Neural crest cell (in vitro differentiated cells): ENCODE results near the gene MT1F. TPM values are rescaled to one million over a fixed set of nuclear protein-coding genes. Genes with fewer than 3 reads are reported as not detected.
A peak's percentile ranks its signal among the peaks of the same experiment; 100 is the strongest.

Source experiments
- DNase-seq: peaks from one replicate; pipeline ENCODE4 v3.0.0; 2021; ENCODE audit warnings: low read depth, mixed read lengths, low spot score
- H3K27ac Mint-ChIP-seq: one replicate; pipeline ENCODE4 v1.8.0; 2021; ENCODE audit warnings: mild to moderate bottlenecking, mixed read lengths; ENCODE audit not compliant: unreplicated experiment
- H3K27me3 Mint-ChIP-seq: 2 replicates; pipeline ENCODE4 v1.8.0; 2021; ENCODE audit warnings: low read depth, mild to moderate bottlenecking, mixed read lengths
- H3K36me3 Mint-ChIP-seq: 2 replicates; pipeline ENCODE4 v1.8.0; 2021; ENCODE audit warnings: low read depth, mild to moderate bottlenecking, mixed read lengths
- H3K4me1 Mint-ChIP-seq: 2 replicates; pipeline ENCODE4 v1.8.0; 2021; ENCODE audit warnings: mixed read lengths
- H3K4me3 Mint-ChIP-seq: one replicate; pipeline ENCODE4 v1.8.0; 2021; ENCODE audit warnings: mild to moderate bottlenecking, mixed read lengths
- H3K9me3 Mint-ChIP-seq: 2 replicates; pipeline ENCODE4 v1.8.0; 2021; ENCODE audit warnings: mixed read lengths
- total RNA-seq: library from RNA; stranded (reverse); gene quantifications from 2 replicates; pipeline ENCODE4 v1.2.1, GENCODE V29; 2021
- TF ChIP-seq, protein P1 (sequence below): fragments of 200-600 bp; sonication (generic); conservative IDR thresholded peaks from 2 replicates; pipeline ENCODE4 v1.5.0; 2021; ENCODE audit warnings: antibody characterized with exemption, mild to moderate bottlenecking

MT1F gene
- total RNA-seq, 1 donor from 2014 or later, result 1.5 TPM

- no peaks in the 10 kb centered on the region for H3K9me3 Mint-ChIP-seq
- no peak for DNase-seq
- H3K27ac Mint-ChIP-seq, result no peak overlapping the region
- no peaks in the 10 kb centered on the region for H3K4me1 Mint-ChIP-seq
- H3K27me3 Mint-ChIP-seq, result peaks cover 99% of the 10 kb centered on the region
- H3K36me3 Mint-ChIP-seq, result no peaks in the 10 kb centered on the region
- H3K4me3 Mint-ChIP-seq, result no peak overlapping the region
- TF ChIP-seq, protein P1, sequence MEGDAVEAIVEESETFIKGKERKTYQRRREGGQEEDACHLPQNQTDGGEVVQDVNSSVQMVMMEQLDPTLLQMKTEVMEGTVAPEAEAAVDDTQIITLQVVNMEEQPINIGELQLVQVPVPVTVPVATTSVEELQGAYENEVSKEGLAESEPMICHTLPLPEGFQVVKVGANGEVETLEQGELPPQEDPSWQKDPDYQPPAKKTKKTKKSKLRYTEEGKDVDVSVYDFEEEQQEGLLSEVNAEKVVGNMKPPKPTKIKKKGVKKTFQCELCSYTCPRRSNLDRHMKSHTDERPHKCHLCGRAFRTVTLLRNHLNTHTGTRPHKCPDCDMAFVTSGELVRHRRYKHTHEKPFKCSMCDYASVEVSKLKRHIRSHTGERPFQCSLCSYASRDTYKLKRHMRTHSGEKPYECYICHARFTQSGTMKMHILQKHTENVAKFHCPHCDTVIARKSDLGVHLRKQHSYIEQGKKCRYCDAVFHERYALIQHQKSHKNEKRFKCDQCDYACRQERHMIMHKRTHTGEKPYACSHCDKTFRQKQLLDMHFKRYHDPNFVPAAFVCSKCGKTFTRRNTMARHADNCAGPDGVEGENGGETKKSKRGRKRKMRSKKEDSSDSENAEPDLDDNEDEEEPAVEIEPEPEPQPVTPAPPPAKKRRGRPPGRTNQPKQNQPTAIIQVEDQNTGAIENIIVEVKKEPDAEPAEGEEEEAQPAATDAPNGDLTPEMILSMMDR, result peak; percentile 2
Observed at GRCh38 chr16:56643833-56644232, 13.9 kb upstream of the MT1F start.

GRCh38 chr16:56645311-56645710, 12.4 kb upstream of the MT1F start:
- Mint-ChIP-seq H3K36me3 (no peaks in the 10 kb centered on the region), H3K4me3 (no peak overlapping the region), H3K9me3 (no peaks in the 10 kb centered on the region), H3K27me3 (peaks cover 98% of the 10 kb centered on the region), H3K4me1 (no peaks in the 10 kb centered on the region), H3K27ac (no peak overlapping the region)
- TF ChIP-seq, protein P1, result no peak
- DNase-seq, result no peak

GRCh38 chr16:56645838-56646237, 11.9 kb upstream of the MT1F start:
- no peak overlapping the region for H3K4me3 Mint-ChIP-seq
- no peak for DNase-seq
- TF ChIP-seq, protein P1, result no peak
- H3K27me3 Mint-ChIP-seq, result peaks cover 98% of the 10 kb centered on the region
- H3K36me3 Mint-ChIP-seq, result no peaks in the 10 kb centered on the region
- no peak overlapping the region for H3K27ac Mint-ChIP-seq
- H3K4me1 Mint-ChIP-seq, result no peaks in the 10 kb centered on the region
- H3K9me3 Mint-ChIP-seq, result no peaks in the 10 kb centered on the region

GRCh38 chr16:56647641-56648431, 9.9 kb upstream of the MT1F start:
- no peak for DNase-seq
- Mint-ChIP-seq H3K9me3 (no peaks in the 10 kb centered on the region), H3K27me3 (peaks cover 96% of the 10 kb centered on the region), H3K36me3 (no peaks in the 10 kb centered on the region), H3K4me1 (no peaks in the 10 kb centered on the region), H3K4me3 (no peak overlapping the region), H3K27ac (no peak overlapping the region)
- TF ChIP-seq, protein P1, result no peak

DNA sequence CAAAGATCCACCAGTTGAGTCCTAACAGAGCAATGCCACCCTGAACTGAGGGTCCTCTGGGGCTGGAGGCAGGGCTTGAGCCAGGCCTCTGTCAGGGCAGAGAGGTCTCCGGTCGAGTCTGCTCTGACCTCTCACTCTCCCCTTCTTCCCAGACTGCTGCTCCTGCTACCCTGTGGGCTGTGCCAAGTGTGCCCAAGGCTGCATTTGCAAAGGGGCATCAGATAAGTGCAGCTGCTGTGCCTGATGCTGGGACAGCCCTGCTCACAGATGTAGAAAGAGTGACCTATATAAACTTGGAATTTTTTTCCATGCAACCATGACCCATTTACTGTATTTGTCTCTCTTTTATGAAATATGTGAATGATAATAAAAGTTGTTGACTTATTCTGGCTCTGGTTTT, 8.5 kb upstream of the MT1F start:
- no peak for DNase-seq
- no peak overlapping the region for H3K27ac Mint-ChIP-seq
- H3K4me1 Mint-ChIP-seq, result no peaks in the 10 kb centered on the region
- H3K9me3 Mint-ChIP-seq, result no peaks in the 10 kb centered on the region
- TF ChIP-seq, protein P1, result no peak
- H3K36me3 Mint-ChIP-seq, result no peaks in the 10 kb centered on the region
- H3K4me3 Mint-ChIP-seq, result no peak overlapping the region
- H3K27me3 Mint-ChIP-seq, result peaks cover 92% of the 10 kb centered on the region
